ENCODE results near the gene GUCY1B1.

The GUCY1B1 gene

GRCh38 chr4:155802190-155802959 lies 43.6 kb downstream of the GUCY1B1 start:
- DNase-seq, result no peak

- no peak for DNase-seq
Measured at GRCh38 chr4:155805016-155805415, 46.2 kb downstream of the GUCY1B1 start.

GRCh38 chr4:155807021-155807420 lies 48.2 kb downstream of the GUCY1B1 start:
- DNase-seq, result no peak

- DNase-seq, result peak; percentile 24
Measured at GRCh38 chr4:155809835-155810234, 51.0 kb downstream of the GUCY1B1 start.

GRCh38 chr4:155811083-155811482 lies 52.3 kb downstream of the GUCY1B1 start:
- no peak for DNase-seq

- no peak for DNase-seq
Measured at GRCh38 chr4:155818639-155819038, 59.8 kb downstream of the GUCY1B1 start.

- DNase-seq, result no peak
Measured at GRCh38 chr4:155819066-155819465, 60.2 kb downstream of the GUCY1B1 start.

- DNase-seq, result no peak
Measured at GRCh38 chr4:155820887-155821518, 62.2 kb downstream of the GUCY1B1 start.

- DNase-seq, result no peak
Measured at GRCh38 chr4:155822572-155822971, 63.8 kb downstream of the GUCY1B1 start.

- no peak for DNase-seq
Measured at GRCh38 chr4:155828628-155829027, 69.8 kb downstream of the GUCY1B1 start.

- DNase-seq, result no peak
Measured at GRCh38 chr4:155832664-155833063, 73.8 kb downstream of the GUCY1B1 start.

GRCh38 chr4:155837203-155837796 lies 78.5 kb downstream of the GUCY1B1 start:
- DNase-seq, result no peak

GRCh38 chr4:155842080-155842479 lies 83.3 kb downstream of the GUCY1B1 start:
- DNase-seq, result no peak

GRCh38 chr4:155846929-155847328 lies 88.1 kb downstream of the GUCY1B1 start:
- no peak for DNase-seq

GRCh38 chr4:155849042-155849441 lies 90.2 kb downstream of the GUCY1B1 start:
- no peak for DNase-seq

GRCh38 chr4:155853189-155853588 lies 94.4 kb downstream of the GUCY1B1 start:
- no peak for DNase-seq

- no peak for DNase-seq
Measured at GRCh38 chr4:155854582-155855226, 95.9 kb downstream of the GUCY1B1 start.

- DNase-seq, result no peak
Measured at GRCh38 chr4:155855897-155856296, 97.1 kb downstream of the GUCY1B1 start.
